IMR-90 (cell line): ENCODE measurements around the gene CTNNAL1. TPM values are rescaled to one million over a fixed set of nuclear protein-coding genes. Genes with fewer than 3 reads are reported as not detected.
"Not testable (repeated sequence)": the region's sequence is repeated elsewhere in the genome, so short reads cannot be mapped to it uniquely, and the experiment has no call there.

Experiments used
- ATAC-seq: fragments of 200-7000 bp; cut with Tn5 transposase; 2 replicates; pipeline ENCODE4 v1.9.1; 2020; ENCODE audit warnings: low read depth, mild to moderate bottlenecking, moderate library complexity
- BruUV-seq: library from RNA; stranded (reverse); fragments of 400-500 nt; replicated peaks from 2 replicates; lab custom pipeline; 2021; lab: Mats Ljungman, UMichigan
- CTCF ChIA-PET: fragments of 300-600 bp; formaldehyde crosslinking; extraction: SDS; loops from one replicate; lab custom pipeline; 2021; ENCODE audit warnings: antibody characterized with exemption; lab: Yijun Ruan, JAX
- POLR2A ChIA-PET: fragments of 300-600 bp; sonication (Branson Sonifier 250); formaldehyde crosslinking; loops from one replicate; lab custom pipeline; 2022; ENCODE audit warnings: antibody characterized with exemption; ENCODE audit not compliant: unreplicated experiment; lab: Charles Lee
- DNase-seq: peaks from one replicate; pipeline ENCODE4 v3.0.0; 2013
- H2AFZ ChIP-seq: replicated peaks from 2 replicates; pipeline ENCODE3; 2013; ENCODE audit warnings: low read length, mild to moderate bottlenecking; ENCODE audit not compliant: poor library complexity
- H2AK5ac ChIP-seq: 2 replicates; pipeline ENCODE4 v1.6.1; 2013; ENCODE audit warnings: low read depth, low read length, inconsistent platforms
- H2AK9ac ChIP-seq: replicated peaks from 2 replicates; pipeline ENCODE3; 2013; ENCODE audit warnings: mild to moderate bottlenecking, low read depth, low read length, moderate library complexity; ENCODE audit not compliant: poor library complexity
- H2BK120ac ChIP-seq: 2 replicates; pipeline ENCODE4 v1.6.1; 2013; ENCODE audit warnings: low read depth, low read length, inconsistent platforms
- H2BK15ac ChIP-seq: 3 replicates; pipeline ENCODE4 v1.6.1; 2013; ENCODE audit warnings: low read depth, low read length, inconsistent platforms
- H2BK20ac ChIP-seq: 2 replicates; pipeline ENCODE4 v1.6.1; 2013; ENCODE audit warnings: low read depth, mild to moderate bottlenecking, inconsistent platforms, low read length, moderate library complexity
- H2BK5ac ChIP-seq: 2 replicates; pipeline ENCODE4 v1.6.1; 2013; ENCODE audit warnings: mild to moderate bottlenecking, low read depth, low read length, inconsistent platforms; ENCODE audit not compliant: poor library complexity, severe bottlenecking
- H3K14ac ChIP-seq: replicated peaks from 2 replicates; pipeline ENCODE4 v1.6.1; 2013; ENCODE audit warnings: low read depth, low read length, inconsistent platforms
- H3K18ac ChIP-seq: 2 replicates; pipeline ENCODE4 v1.6.1; 2013; ENCODE audit warnings: low read depth, low read length, control low read depth
- H3K23ac ChIP-seq: 2 replicates; pipeline ENCODE4 v1.6.1; 2013; ENCODE audit warnings: low read depth, low read length, inconsistent platforms
- H3K27ac ChIP-seq: 2 replicates; pipeline ENCODE4 v1.5.1; 2013; ENCODE audit warnings: mild to moderate bottlenecking, control low read depth, low read length; ENCODE audit not compliant: insufficient read depth
- H3K27me3 ChIP-seq: 2 replicates; pipeline ENCODE4 v1.6.1; 2013; ENCODE audit warnings: low read length; ENCODE audit not compliant: control insufficient read depth, insufficient read depth
- H3K36me3 ChIP-seq: 2 replicates; pipeline ENCODE4 v1.6.1; 2013; ENCODE audit warnings: low read length, mixed read lengths; ENCODE audit not compliant: control insufficient read depth, insufficient read depth
- H3K4ac ChIP-seq: 2 replicates; pipeline ENCODE4 v1.6.1; 2013; ENCODE audit warnings: low read depth, low read length, inconsistent platforms
- H3K4me1 ChIP-seq: 2 replicates; pipeline ENCODE4 v1.6.1; 2013; ENCODE audit warnings: low read length, mixed read lengths; ENCODE audit not compliant: control insufficient read depth, insufficient read depth
- H3K4me2 ChIP-seq: 2 replicates; pipeline ENCODE4 v1.6.1; 2013; ENCODE audit warnings: low read depth, mild to moderate bottlenecking, control low read depth, low read length, moderate library complexity
- H3K4me3 ChIP-seq: 2 replicates; pipeline ENCODE4 v1.5.1; 2013; ENCODE audit warnings: low read depth, mild to moderate bottlenecking, control low read depth, low read length, moderate library complexity; ENCODE audit not compliant: insufficient read depth
- H3K56ac ChIP-seq: 2 replicates; pipeline ENCODE4 v1.6.1; 2013; ENCODE audit warnings: low read length, inconsistent platforms; ENCODE audit not compliant: insufficient read depth; ENCODE audit errors: extremely low read depth
- H3K79me1 ChIP-seq, 2 experiments: 2 replicates each; pipeline ENCODE4 v1.6.1; 2013; ENCODE audit warnings: low read length in 2 of 2, inconsistent platforms in 1 of 2, low read depth in 1 of 2
- H3K9ac ChIP-seq: 2 replicates; pipeline ENCODE4 v1.6.1; 2013; ENCODE audit warnings: low read depth, low read length, control low read depth
- H3K9me1 ChIP-seq: 2 replicates; pipeline ENCODE4 v1.6.1; 2013; ENCODE audit warnings: low read length, inconsistent platforms; ENCODE audit not compliant: insufficient read depth
- H3K9me3 ChIP-seq: 2 replicates; pipeline ENCODE4 v1.6.1; 2013; ENCODE audit warnings: low read length; ENCODE audit not compliant: control insufficient read depth, insufficient read depth
- H4K20me1 ChIP-seq: 2 replicates; pipeline ENCODE4 v1.6.1; 2013; ENCODE audit warnings: low read length, inconsistent platforms; ENCODE audit not compliant: insufficient read depth
- H4K5ac ChIP-seq: 2 replicates; pipeline ENCODE4 v1.6.1; 2013; ENCODE audit warnings: mild to moderate bottlenecking, low read depth, low read length, control low read depth
- H4K8ac ChIP-seq, 2 experiments: 2 replicates each; pipeline ENCODE4 v1.6.1; 2013; ENCODE audit warnings: low read depth in 2 of 2, low read length in 2 of 2, control low read depth in 1 of 2, inconsistent platforms in 1 of 2
- H4K91ac ChIP-seq: 2 replicates; pipeline ENCODE4 v1.6.1; 2013; ENCODE audit warnings: low read depth, low read length, inconsistent platforms; ENCODE audit not compliant: insufficient read depth
- WGBS, 2 experiments: methylation state at CpG; one replicate each; pipeline versions ENCODE4 v1.1.5 to v1.1.7; 2013; ENCODE audit warnings: missing lambda C conversion rate in 2 of 2; ENCODE audit not compliant: insufficient read length in 1 of 2; ENCODE audit errors: extremely low coverage in 2 of 2; 5-methylcytosine and 5-hydroxymethylcytosine counted together
- dilution Hi-C: fragments of 300-500 bp; cut with HindIII; formaldehyde crosslinking; loops from one replicate; pipeline ENCODE4 v1.14.3; 2018; ENCODE audit warnings: low sequenced_read_pairs; ENCODE audit not compliant: unreplicated experiment
- in situ Hi-C: fragments of 300-500 bp; cut with MboI; formaldehyde crosslinking; loops from 3 replicates; pipeline ENCODE4 v1.14.3; 2019; ENCODE audit warnings: low sequenced_read_pairs, inconsistent platforms, mixed read lengths
- intact Hi-C: fragments of 100-400 bp; cut with micrococcal nuclease; formaldehyde crosslinking; loops from 2 replicates; pipeline ENCODE4 v1.10.0; 2022
- polyA plus RNA-seq, 3 experiments: library from polyadenylated mRNA; depleted of rRNA; stranded (reverse); fragments of >200 nt; gene quantifications; 2 replicates each; pipeline ENCODE4 v1.2.3, GENCODE V29; 2012; ENCODE audit warnings: low replicate concordance in 1 of 3
- total RNA-seq: library from RNA; depleted of rRNA; stranded (reverse); fragments of >200 nt; gene quantifications from 2 replicates; pipeline ENCODE4 v1.2.3, GENCODE V29; 2012

CTNNAL1 gene
- total and polyA plus RNA-seq, 2 of the 4 experiments (the other 2 are of a cell fraction), result 72.3 to 131 TPM

DNA sequence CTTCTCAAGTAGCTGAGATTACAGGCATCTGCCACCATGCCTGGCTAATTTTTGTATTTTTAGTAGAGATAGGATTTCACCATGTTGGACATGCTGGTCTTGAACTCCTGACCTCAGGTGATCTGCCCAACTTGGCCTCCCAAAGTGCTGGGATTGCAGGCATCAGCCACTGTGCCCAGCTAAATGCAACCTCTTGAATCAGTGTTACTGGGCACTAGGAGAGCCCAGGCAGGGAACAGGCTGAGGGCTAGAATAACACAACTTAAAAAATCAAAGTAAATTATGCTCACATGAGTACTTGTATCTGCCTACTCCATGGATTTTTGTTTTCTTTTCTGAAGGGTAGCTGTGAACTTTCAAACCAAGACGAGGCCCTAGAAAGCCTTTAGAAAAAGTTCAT, 92.9 kb downstream of the CTNNAL1 start:
- H3K23ac ChIP-seq, H2BK15ac ChIP-seq, H4K8ac ChIP-seq, H3K27me3 ChIP-seq, H2AK9ac ChIP-seq, H3K18ac ChIP-seq, H2AK5ac ChIP-seq, intact Hi-C loops, DNase-seq, H3K79me1 ChIP-seq, H2AFZ ChIP-seq, H3K9me1 ChIP-seq, ATAC-seq, H3K9ac ChIP-seq, H3K56ac ChIP-seq, in situ Hi-C loops, H2BK20ac ChIP-seq, POLR2A ChIA-PET, H3K14ac ChIP-seq, H2BK120ac ChIP-seq, H4K91ac ChIP-seq, BruUV-seq, H3K27ac ChIP-seq, dilution Hi-C loops, H4K5ac ChIP-seq, H3K4me3 ChIP-seq, H4K20me1 ChIP-seq, H2BK5ac ChIP-seq, H3K4me1 ChIP-seq, H3K4me2 ChIP-seq, CTCF ChIA-PET, H3K9me3 ChIP-seq, H3K4ac ChIP-seq: not testable (repeated sequence)
- peaks cover 24% of the 10 kb centered on the region for H3K36me3 ChIP-seq
- no CpG with 5 or more reads among the region's 1 CpG for WGBS, 2 experiments
